GM12892 (cell line): ENCODE results near the gene DNAL1.

ENCODE experiments used
- POLR2A ChIP-seq: IDR thresholded peaks from 2 replicates; pipeline ENCODE4 v1.6.1; 2011; ENCODE audit warnings: low read depth, low read length, control low read depth
- POLR2AphosphoS5 ChIP-seq: IDR thresholded peaks from 2 replicates; pipeline ENCODE4 v1.6.1; 2011; ENCODE audit warnings: low read depth, low read length, control low read depth

DNA sequence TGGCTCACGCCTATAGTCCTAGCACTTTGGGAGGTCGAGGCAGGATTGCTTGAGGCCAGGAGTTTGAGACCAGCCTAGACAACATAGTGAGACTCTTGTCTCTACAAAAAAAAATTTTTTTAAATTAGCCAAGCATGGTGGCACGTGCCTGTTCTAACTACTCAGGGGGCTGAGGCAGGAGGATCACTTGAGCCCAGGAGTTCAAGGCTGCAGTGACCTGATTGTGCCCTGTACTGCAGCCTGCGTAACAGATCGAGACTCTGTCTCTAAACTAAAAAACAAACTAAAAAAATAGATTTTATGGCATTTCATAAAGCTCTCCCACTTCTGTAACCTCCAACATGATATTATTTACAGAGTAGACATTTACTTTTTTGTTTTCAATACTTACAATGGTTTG is 39.8 kb downstream of the DNAL1 start:
- TF ChIP-seq POLR2A (no peak), POLR2AphosphoS5 (no peak)
